H1 (cell line): ENCODE results near the gene SLC22A8. TPM values are rescaled to one million over a fixed set of nuclear protein-coding genes. Genes with fewer than 3 reads are reported as not detected.

Experiments used
- CTCF ChIA-PET: fragments of 300-600 bp; sonication (Branson Sonifier 250); formaldehyde crosslinking; loops from one replicate; lab custom pipeline; 2021; ENCODE audit not compliant: partially characterized antibody; lab: Charles Lee
- POLR2A ChIA-PET: fragments of 300-600 bp; sonication (Branson Sonifier 250); formaldehyde crosslinking; loops from one replicate; lab custom pipeline; 2021; ENCODE audit warnings: inconsistent platforms; ENCODE audit not compliant: partially characterized antibody; lab: Charles Lee
- DNase-seq, 2 experiments: peaks; one replicate each; pipeline versions ENCODE4 v3.0.0 to v3.0.0-alpha.2; 2010 to 2022; ENCODE audit warnings: low spot score in 2 of 2, low read depth in 1 of 2, mixed read lengths in 1 of 2
- FAIRE-seq: peaks from 2 replicates; lab custom pipeline; 2011; peaks lifted over from hg19 to GRCh38; lab: Jason Lieb, UNC
- H2AFZ ChIP-seq: 2 replicates; pipeline ENCODE4 v1.8.1; 2012; ENCODE audit warnings: low read length, inconsistent platforms
- H2AK5ac ChIP-seq: 2 replicates; pipeline ENCODE4 v1.6.1; 2013; ENCODE audit warnings: low read depth, low read length
- H2BK120ac ChIP-seq: replicated peaks from 2 replicates; pipeline ENCODE3; 2013; ENCODE audit warnings: low read depth, low read length, inconsistent platforms
- H2BK12ac ChIP-seq: 2 replicates; pipeline ENCODE4 v1.6.1; 2013; ENCODE audit warnings: low read depth, low read length
- H2BK15ac ChIP-seq: 2 replicates; pipeline ENCODE4 v1.6.1; 2013; ENCODE audit warnings: low read length
- H2BK20ac ChIP-seq: 2 replicates; pipeline ENCODE4 v1.6.1; 2013; ENCODE audit warnings: low read length
- H2BK5ac ChIP-seq: 2 replicates; pipeline ENCODE4 v1.6.1; 2013; ENCODE audit warnings: low read depth, low read length
- H3K14ac ChIP-seq: 2 replicates; pipeline ENCODE4 v1.6.1; 2013; ENCODE audit warnings: inconsistent platforms; ENCODE audit not compliant: insufficient read length
- H3K18ac ChIP-seq: 2 replicates; pipeline ENCODE4 v1.6.1; 2013; ENCODE audit warnings: low read length; ENCODE audit errors: extremely low read depth
- H3K23ac ChIP-seq: 2 replicates; pipeline ENCODE4 v1.6.1; 2013; ENCODE audit warnings: inconsistent platforms; ENCODE audit not compliant: insufficient read length
- H3K23me2 ChIP-seq: 2 replicates; pipeline ENCODE4 v1.6.1; 2013; ENCODE audit warnings: low read depth, low read length
- H3K27ac ChIP-seq: 2 replicates; pipeline ENCODE4 v1.6.1; 2011; ENCODE audit warnings: low read depth, low read length, inconsistent platforms
- H3K27me3 ChIP-seq, 4 experiments: replicated peaks in 1 of 4; 1 replicate in 1 of 4; 2 replicates in 3 of 4; pipeline versions ENCODE4 v1.6.1 to v1.8.1; 2011 to 2013; ENCODE audit warnings: low read length in 3 of 4, mild to moderate bottlenecking in 3 of 4, inconsistent platforms in 2 of 4, mixed read lengths in 2 of 4, moderate library complexity in 1 of 4; ENCODE audit not compliant: control insufficient read depth in 3 of 4, insufficient read depth in 3 of 4; ENCODE audit errors: extremely low read depth in 1 of 4
- H3K36me3 ChIP-seq, 4 experiments: 2 replicates each; pipeline versions ENCODE4 v1.6.1 to v1.8.1; 2011 to 2013; ENCODE audit warnings: mild to moderate bottlenecking in 4 of 4, low read length in 3 of 4, moderate library complexity in 2 of 4, control low read depth in 1 of 4, inconsistent platforms in 1 of 4; ENCODE audit not compliant: insufficient read depth in 4 of 4, control insufficient read depth in 2 of 4
- H3K4ac ChIP-seq: replicated peaks from 2 replicates; pipeline ENCODE3; 2013; ENCODE audit warnings: low read length, low read depth, mixed read lengths, inconsistent platforms; ENCODE audit not compliant: insufficient read length
- H3K4me1 ChIP-seq, 4 experiments: replicated peaks in 1 of 4; 1 replicate in 1 of 4; 2 replicates in 3 of 4; pipeline versions ENCODE4 v1.6.1 to v1.8.1; 2011 to 2013; ENCODE audit warnings: low read length in 3 of 4, inconsistent platforms in 2 of 4, mixed read lengths in 1 of 4; ENCODE audit not compliant: insufficient read depth in 4 of 4, control insufficient read depth in 3 of 4
- H3K4me2 ChIP-seq, 2 experiments: 2 replicates each; pipeline versions ENCODE4 v1.6.1 to v1.8.1; 2011 to 2013; ENCODE audit warnings: low read depth in 2 of 2, low read length in 2 of 2, control low read depth in 1 of 2, inconsistent platforms in 1 of 2, mild to moderate bottlenecking in 1 of 2; ENCODE audit not compliant: insufficient read depth in 1 of 2
- H3K4me3 ChIP-seq, 4 experiments: fragments of 200-600, 300-600 bp in 1 of 4; sonication (generic), shearing (Covaris generic), sonication (Bioruptor Twin) in 1 of 4; 2 replicates each; pipeline versions ENCODE4 v1.5.1 to v1.8.1; 2011 to 2016; ENCODE audit warnings: low read length in 4 of 4, low read depth in 3 of 4, control low read depth in 2 of 4, inconsistent platforms in 2 of 4, mild to moderate bottlenecking in 2 of 4, mixed read lengths in 1 of 4, moderate library complexity in 1 of 4; ENCODE audit not compliant: insufficient read depth in 2 of 4; ENCODE audit errors: extremely low read depth in 1 of 4
- H3K56ac ChIP-seq: replicated peaks from 2 replicates; pipeline ENCODE3; 2013; ENCODE audit warnings: low read depth, mild to moderate bottlenecking, mixed read lengths, low read length, inconsistent platforms; ENCODE audit not compliant: insufficient read length
- H3K79me1 ChIP-seq: 2 replicates; pipeline ENCODE4 v1.6.1; 2013; ENCODE audit warnings: low read depth, low read length, control low read depth
- H3K79me2 ChIP-seq, 2 experiments: 2 replicates each; pipeline versions ENCODE4 v1.6.1 to v1.8.1; 2012 to 2013; ENCODE audit warnings: low read length in 2 of 2, mild to moderate bottlenecking in 2 of 2, inconsistent platforms in 1 of 2; ENCODE audit not compliant: insufficient read depth in 2 of 2, control insufficient read depth in 1 of 2
- H3K9ac ChIP-seq, 4 experiments: replicated peaks in 1 of 4; 1 replicate in 1 of 4; 2 replicates in 3 of 4; pipeline versions ENCODE4 v1.6.1 to v1.8.1; 2011 to 2013; ENCODE audit warnings: low read depth in 3 of 4, low read length in 3 of 4, control low read depth in 2 of 4, mild to moderate bottlenecking in 2 of 4, moderate library complexity in 2 of 4, inconsistent platforms in 1 of 4; ENCODE audit errors: extremely low read depth in 1 of 4
- H3K9me3 ChIP-seq, 2 experiments: 2 replicates each; pipeline versions ENCODE4 v1.6.1 to v1.8.1; 2012 to 2013; ENCODE audit warnings: mild to moderate bottlenecking in 2 of 2, moderate library complexity in 2 of 2, control low read depth in 1 of 2, inconsistent platforms in 1 of 2, low read depth in 1 of 2, low read length in 1 of 2, mixed read lengths in 1 of 2; ENCODE audit not compliant: insufficient read depth in 2 of 2
- H4K20me1 ChIP-seq, 2 experiments: replicated peaks in 1 of 2; 2 replicates each; pipeline versions ENCODE3 to v1.8.1; 2011 to 2013; ENCODE audit warnings: inconsistent platforms in 2 of 2, low read length in 2 of 2, mild to moderate bottlenecking in 1 of 2; ENCODE audit not compliant: insufficient read depth in 2 of 2, control insufficient read depth in 1 of 2
- H4K5ac ChIP-seq: 2 replicates; pipeline ENCODE4 v1.6.1; 2013; ENCODE audit warnings: low read length, low read depth, mixed read lengths, inconsistent platforms; ENCODE audit not compliant: insufficient read length
- H4K8ac ChIP-seq: 2 replicates; pipeline ENCODE4 v1.8.0; 2013; ENCODE audit warnings: mild to moderate bottlenecking, moderate library complexity, low read length, inconsistent platforms; ENCODE audit not compliant: insufficient read depth; ENCODE audit errors: extremely low read depth
- H4K91ac ChIP-seq: replicated peaks from 2 replicates; pipeline ENCODE3; 2013; ENCODE audit warnings: low read length, mixed read lengths, inconsistent platforms; ENCODE audit not compliant: insufficient read length
- RAD21 ChIP-seq, 2 experiments: IDR thresholded peaks in 1 of 2; conservative IDR thresholded peaks in 1 of 2; 2 replicates each; pipeline ENCODE4 v1.6.1; 2011; ENCODE audit warnings: low read depth in 2 of 2, low read length in 2 of 2, improper control_type of control experiment in 1 of 2, inconsistent platforms in 1 of 2, mild to moderate bottlenecking in 1 of 2, moderate library complexity in 1 of 2
- TAF1 ChIP-seq: IDR thresholded peaks from 2 replicates; pipeline ENCODE4 v1.6.1; 2011; ENCODE audit warnings: mild to moderate bottlenecking, low read depth, low read length
- TEAD4 ChIP-seq: IDR thresholded peaks from 2 replicates; pipeline ENCODE4 v1.6.1; 2012; ENCODE audit warnings: low read depth, low read length, inconsistent platforms, mixed read lengths
- YY1 ChIP-seq: IDR thresholded peaks from 2 replicates; pipeline ENCODE4 v1.6.1; 2011; ENCODE audit warnings: low read depth, mild to moderate bottlenecking, low read length
- WGBS, 2 experiments: shearing (Covaris generic) in 1 of 2; methylation state at CpG; one replicate each; pipeline versions ENCODE4 v1.1.6 to v1.1.7; 2013 to 2015; ENCODE audit warnings: low lambda C conversion rate in 2 of 2, mixed read lengths in 2 of 2, inconsistent platforms in 1 of 2, low coverage in 1 of 2, missing lambda C conversion rate in 1 of 2; ENCODE audit not compliant: insufficient replicate concordance in 2 of 2, insufficient coverage in 1 of 2, insufficient read length in 1 of 2; ENCODE audit errors: extremely low coverage in 1 of 2, missing lambda C conversion rate in 1 of 2; 5-methylcytosine and 5-hydroxymethylcytosine counted together
- polyA plus RNA-seq, 7 experiments: library from polyadenylated mRNA; depleted of rRNA in 3 of 7; stranded (reverse) in 5 of 7; unstranded in 2 of 7; fragments of >200 nt in 5 of 7; fragments of 200-250 nt in 2 of 7; gene quantifications; 1 replicate in 5 of 7; 2 replicates in 1 of 7; 4 replicates in 1 of 7; pipeline versions ENCODE4 v1.2.1 to v1.2.3, GENCODE V29; 2011 to 2013; ENCODE audit warnings: missing spikeins in 2 of 7, mixed read lengths in 2 of 7
- total RNA-seq: library from RNA; stranded (reverse); fragmentation: NEBNext Ultra II Directional; extraction: Animal tissue kit (Norgen Biotek cat#: 25700); gene quantifications from 2 replicates; pipeline ENCODE4 v1.2.1, GENCODE V29; 2021
- TF ChIP-seq, protein P1 (sequence below), 3 experiments: IDR thresholded peaks; 1 replicate in 2 of 3; 2 replicates in 1 of 3; pipeline versions ENCODE4 v1.5.1 to v1.6.1; 2011; ENCODE audit warnings: low read length in 3 of 3, mild to moderate bottlenecking in 3 of 3, inconsistent platforms in 2 of 3, low read depth in 1 of 3, moderate library complexity in 1 of 3; ENCODE audit not compliant: insufficient read depth in 1 of 3; ENCODE audit errors: control extremely low read depth in 1 of 3
- TF ChIP-seq, protein P2 (sequence below): IDR thresholded peaks from 2 replicates; pipeline ENCODE4 v1.6.1; 2012; ENCODE audit warnings: inconsistent platforms
- TF ChIP-seq, protein P3 (sequence below): IDR thresholded peaks from 2 replicates; pipeline ENCODE4 v1.6.1; 2012; ENCODE audit warnings: inconsistent platforms

SLC22A8 gene
- total and polyA plus RNA-seq, 2 of the 8 experiments (the other 6 are each of a cell fraction or from before 2014, with no cell fraction given) = not detected

DNA sequence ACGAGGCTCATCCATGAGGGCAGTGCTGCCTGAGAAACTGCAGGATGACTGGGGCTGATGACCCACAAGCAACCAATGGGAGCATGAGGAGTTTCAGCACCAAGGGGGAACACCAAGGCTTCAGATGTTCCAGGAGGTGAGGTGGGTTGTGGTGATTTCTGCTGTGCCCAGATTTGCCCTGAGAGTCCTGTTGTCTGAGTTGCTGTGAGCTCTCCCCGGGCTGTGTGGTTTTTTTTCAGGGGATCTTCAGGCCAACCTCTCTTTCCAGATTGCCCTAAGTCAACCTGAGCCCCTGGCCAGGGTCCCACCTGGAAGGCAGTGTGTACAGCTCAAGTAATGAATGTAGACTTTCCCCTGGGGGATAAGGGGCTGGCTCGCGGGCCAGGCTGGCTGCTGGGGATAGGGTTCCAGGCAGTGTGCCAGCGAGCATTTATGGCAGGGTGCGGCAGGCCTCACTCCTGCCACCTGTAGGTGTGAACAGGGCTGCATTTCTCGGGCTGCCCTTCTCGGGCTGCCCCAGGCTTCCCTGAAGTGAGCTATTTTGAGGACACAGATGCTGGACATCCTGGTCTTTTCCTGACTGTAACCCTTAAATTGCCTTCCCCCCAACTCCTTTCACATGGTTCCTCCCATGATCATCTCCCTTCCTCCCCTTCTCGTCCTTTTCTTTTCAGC, 40.7 kb downstream of the SLC22A8 start:
- Histone ChIP-seq H4K5ac (no peak overlapping the region), H3K27ac (no peak overlapping the region), H2BK120ac (no peak overlapping the region), H4K91ac (peak overlapping the region; percentile 18), H3K56ac (no peak overlapping the region), H3K14ac (no peak overlapping the region), H3K4me3 (no peak overlapping the region), H2AFZ (peak overlapping the region; percentile 88), H3K23ac (no peak overlapping the region), H2BK5ac (no peak overlapping the region), H2AK5ac (no peak overlapping the region), H4K8ac (peak overlapping the region; percentile 93; the same call in 1 of the 2 replicates), H3K9me3 (no peaks in the 10 kb centered on the region), H3K27me3 (peaks cover 0 to 4% (median 1%) of the 10 kb centered on the region in 4 experiments; a peak in 3 of 7 replicates), H3K9ac (no peak overlapping the region), H3K23me2 (no peaks in the 10 kb centered on the region), H3K36me3 (no peaks in the 10 kb centered on the region), H3K4me1 (peaks cover 0 to 4% (median 0%) of the 10 kb centered on the region in 4 experiments; a peak in 2 of 7 replicates), H2BK12ac (no peak overlapping the region), H3K79me1 (no peaks in the 10 kb centered on the region), H2BK15ac (no peak overlapping the region), H2BK20ac (no peak overlapping the region), H3K79me2 (no peaks in the 10 kb centered on the region), H3K4ac (no peak overlapping the region), H4K20me1 (no peaks in the 10 kb centered on the region), H3K18ac (no peak overlapping the region), H3K4me2 (no peak overlapping the region)
- CTCF ChIA-PET = interaction anchor here (0.6 to 13.2 kb wide), 43 partner anchors 8 to 687 kb away, joined by 3 to 201 read pairs (median 5); partner anchors contain the start of genes CHRM1 and SLC22A8
- FAIRE-seq = peak; percentile 78
- POLR2A ChIA-PET = interaction anchor here (0.6 to 1.9 kb wide), 6 partner anchors 9 to 916 kb away, joined by 3 to 5 read pairs (median 4); no protein-coding TSS in a partner anchor
- peak; percentile 25 to 67 for DNase-seq
- 33% methylated on average over 9 of the region's 9 CpGs; no CpG with 5 or more reads in 1 of the 2 experiments for WGBS, 2 experiments
- TF ChIP-seq YY1 (0 out of 2 replicates have a peak, but pooled peaks have one; percentile 24), RAD21 (IDR thresholded peaks at IDR 0.05 in 1 of 2, conservative IDR thresholded peaks at IDR 0.05 in 1 of 2; ENCODE audit: low read depth in 2 of 2, low read length in 2 of 2) (peak; percentile 57 to 67), TAF1 (no peak), TEAD4 (0 out of 2 replicates have a peak, but pooled peaks have one; percentile 24)
- TF ChIP-seq, protein P1, sequence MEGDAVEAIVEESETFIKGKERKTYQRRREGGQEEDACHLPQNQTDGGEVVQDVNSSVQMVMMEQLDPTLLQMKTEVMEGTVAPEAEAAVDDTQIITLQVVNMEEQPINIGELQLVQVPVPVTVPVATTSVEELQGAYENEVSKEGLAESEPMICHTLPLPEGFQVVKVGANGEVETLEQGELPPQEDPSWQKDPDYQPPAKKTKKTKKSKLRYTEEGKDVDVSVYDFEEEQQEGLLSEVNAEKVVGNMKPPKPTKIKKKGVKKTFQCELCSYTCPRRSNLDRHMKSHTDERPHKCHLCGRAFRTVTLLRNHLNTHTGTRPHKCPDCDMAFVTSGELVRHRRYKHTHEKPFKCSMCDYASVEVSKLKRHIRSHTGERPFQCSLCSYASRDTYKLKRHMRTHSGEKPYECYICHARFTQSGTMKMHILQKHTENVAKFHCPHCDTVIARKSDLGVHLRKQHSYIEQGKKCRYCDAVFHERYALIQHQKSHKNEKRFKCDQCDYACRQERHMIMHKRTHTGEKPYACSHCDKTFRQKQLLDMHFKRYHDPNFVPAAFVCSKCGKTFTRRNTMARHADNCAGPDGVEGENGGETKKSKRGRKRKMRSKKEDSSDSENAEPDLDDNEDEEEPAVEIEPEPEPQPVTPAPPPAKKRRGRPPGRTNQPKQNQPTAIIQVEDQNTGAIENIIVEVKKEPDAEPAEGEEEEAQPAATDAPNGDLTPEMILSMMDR (IDR thresholded peaks at IDR 0.05; ENCODE audit: control extremely low read depth in 1 of 3, insufficient read depth in 1 of 3, low read depth in 1 of 3, low read length in 3 of 3) = peak; percentile 71 to 90 (median 87)
- TF ChIP-seq, protein P2, sequence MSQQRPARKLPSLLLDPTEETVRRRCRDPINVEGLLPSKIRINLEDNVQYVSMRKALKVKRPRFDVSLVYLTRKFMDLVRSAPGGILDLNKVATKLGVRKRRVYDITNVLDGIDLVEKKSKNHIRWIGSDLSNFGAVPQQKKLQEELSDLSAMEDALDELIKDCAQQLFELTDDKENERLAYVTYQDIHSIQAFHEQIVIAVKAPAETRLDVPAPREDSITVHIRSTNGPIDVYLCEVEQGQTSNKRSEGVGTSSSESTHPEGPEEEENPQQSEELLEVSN = 0 out of 2 replicates have a peak, but pooled peaks have one; percentile 13
- TF ChIP-seq, protein P3, sequence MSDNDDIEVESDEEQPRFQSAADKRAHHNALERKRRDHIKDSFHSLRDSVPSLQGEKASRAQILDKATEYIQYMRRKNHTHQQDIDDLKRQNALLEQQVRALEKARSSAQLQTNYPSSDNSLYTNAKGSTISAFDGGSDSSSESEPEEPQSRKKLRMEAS = peak; percentile 77
